GM23338 (cell line): Measurements from ENCODE around the gene ZNF8. TPM values are rescaled to one million over a fixed set of nuclear protein-coding genes. Genes with fewer than 3 reads are reported as not detected.

ENCODE experiments used
- ATAC-seq: fragments of 200-7000 bp; cut with Tn5 transposase; 3 replicates; pipeline ENCODE4 v1.9.1; 2020
- DNase-seq: peaks from one replicate; pipeline ENCODE4 v3.0.0-alpha.2; 2015; ENCODE audit warnings: low spot score
- H2AFZ ChIP-seq: fragments of 200-600 bp; sonication (generic); 2 replicates; pipeline ENCODE4 v1.8.0; 2016; ENCODE audit warnings: antibody characterized with exemption, mild to moderate bottlenecking, moderate library complexity
- H3F3A ChIP-seq: fragments of 200-600 bp; sonication (generic); replicated peaks from 2 replicates; pipeline ENCODE4 v1.8.0; 2017; ENCODE audit warnings: antibody characterized with exemption, mixed run types, low read depth
- H3K27ac ChIP-seq: fragments of 200-600 bp; sonication (generic); 2 replicates; pipeline ENCODE4 v1.6.1; 2016; ENCODE audit warnings: low read depth
- H3K27me3 ChIP-seq: fragments of 200-600 bp; sonication (generic); 2 replicates; pipeline ENCODE4 v1.8.0; 2016; ENCODE audit warnings: mild to moderate bottlenecking, mixed run types, moderate library complexity; ENCODE audit not compliant: insufficient read depth
- H3K36me3 ChIP-seq: fragments of 200-600 bp; sonication (generic); 2 replicates; pipeline ENCODE4 v1.8.0; 2016; ENCODE audit warnings: mild to moderate bottlenecking; ENCODE audit not compliant: insufficient read depth
- H3K4me1 ChIP-seq: fragments of 200-600 bp; sonication (generic); 2 replicates; pipeline ENCODE4 v1.8.0; 2016; ENCODE audit warnings: mild to moderate bottlenecking, moderate library complexity; ENCODE audit not compliant: insufficient read depth
- H3K4me2 ChIP-seq: fragments of 200-600 bp; sonication (generic); 2 replicates; pipeline ENCODE4 v1.7.1; 2017; ENCODE audit warnings: mixed run types
- H3K4me3 ChIP-seq: fragments of 200-600 bp; sonication (generic); 2 replicates; pipeline ENCODE4 v1.6.1; 2016; ENCODE audit warnings: mixed run types
- H3K79me2 ChIP-seq: fragments of 200-600 bp; sonication (generic); replicated peaks from 2 replicates; pipeline ENCODE4 v1.8.0; 2017; ENCODE audit warnings: mild to moderate bottlenecking; ENCODE audit not compliant: insufficient read depth
- H3K9me2 ChIP-seq: fragments of 200-600 bp; sonication (generic); 2 replicates; pipeline ENCODE4 v1.8.0; 2017; ENCODE audit not compliant: insufficient read depth
- H4K20me1 ChIP-seq: fragments of 200-600 bp; sonication (generic); replicated peaks from 2 replicates; pipeline ENCODE4 v1.8.0; 2017; ENCODE audit warnings: mild to moderate bottlenecking; ENCODE audit not compliant: insufficient read depth
- H3K27ac Mint-ChIP-seq: 2 replicates; pipeline ENCODE4 v1.8.0; 2020; ENCODE audit warnings: inconsistent platforms, mild to moderate bottlenecking, moderate library complexity, mixed read lengths
- H3K27me3 Mint-ChIP-seq: 3 replicates; pipeline ENCODE4 v1.8.0; 2022; ENCODE audit warnings: low read depth, mild to moderate bottlenecking, moderate library complexity, mixed read lengths, inconsistent platforms; ENCODE audit not compliant: insufficient read depth, poor library complexity
- H3K36me3 Mint-ChIP-seq: 3 replicates; pipeline ENCODE4 v1.8.0; 2021; ENCODE audit warnings: low read depth, mild to moderate bottlenecking, inconsistent platforms, moderate library complexity, mixed read lengths
- H3K4me1 Mint-ChIP-seq: 3 replicates; pipeline ENCODE4 v1.8.0; 2020; ENCODE audit warnings: mild to moderate bottlenecking, inconsistent platforms, mixed read lengths
- H3K4me3 Mint-ChIP-seq: 3 replicates; pipeline ENCODE4 v1.8.0; 2021; ENCODE audit warnings: moderate library complexity, mild to moderate bottlenecking, inconsistent platforms, mixed read lengths
- H3K9me3 Mint-ChIP-seq: 3 replicates; pipeline ENCODE4 v1.8.0; 2020; ENCODE audit warnings: moderate library complexity, mild to moderate bottlenecking, inconsistent platforms, mixed read lengths
- EZH2 ChIP-seq: fragments of 200-600 bp; sonication (generic); IDR thresholded peaks from one replicate; pipeline ENCODE4 v1.8.0; 2017; ENCODE audit warnings: antibody characterized with exemption, mild to moderate bottlenecking, low read depth; ENCODE audit not compliant: unreplicated experiment
- EZH2phosphoT487 ChIP-seq: fragments of 200-600 bp; sonication (generic); IDR thresholded peaks from one replicate; pipeline ENCODE4 v1.8.1; 2018; ENCODE audit warnings: antibody characterized with exemption; ENCODE audit not compliant: unreplicated experiment
- NANOG ChIP-seq: IDR thresholded peaks from 2 replicates; pipeline ENCODE4 v1.6.1; 2016; ENCODE audit warnings: antibody characterized with exemption, borderline replicate concordance
- POLR2AphosphoS5 ChIP-seq: IDR thresholded peaks from 2 replicates; pipeline ENCODE4 v1.6.1; 2016; ENCODE audit warnings: antibody characterized with exemption, low read depth
- STAT1 ChIP-seq: IDR thresholded peaks from one replicate; pipeline ENCODE4 v1.6.1; 2016; ENCODE audit warnings: antibody characterized with exemption; ENCODE audit not compliant: unreplicated experiment
- ZNF114 ChIP-seq: fragments of 250-450 bp; sonication (Bioruptor Pico); IDR thresholded peaks from 2 replicates; pipeline ENCODE4 v1.5.0; 2020; ENCODE audit warnings: mild to moderate bottlenecking, moderate library complexity
- ZNF331 ChIP-seq: fragments of 250-450 bp; sonication (Bioruptor Pico); IDR thresholded peaks from 2 replicates; pipeline ENCODE4 v1.5.0; 2020; ENCODE audit warnings: low read depth, mild to moderate bottlenecking, moderate library complexity
- polyA plus RNA-seq: library from polyadenylated mRNA; unstranded; fragments of >200 nt; fragmentation: Nextera tagmentation; extraction: Ambion mirVana; gene quantifications from 2 replicates; pipeline ENCODE4 v1.2.1, GENCODE V29; 2016
- total RNA-seq: library from RNA; depleted of rRNA; stranded (reverse); fragments of >200 nt; shearing (Covaris generic); gene quantifications from 2 replicates; pipeline ENCODE4 v1.2.3, GENCODE V29; 2014
- TF ChIP-seq, protein P1 (sequence below): IDR thresholded peaks from one replicate; pipeline ENCODE4 v1.6.1; 2018; ENCODE audit warnings: antibody characterized with exemption; ENCODE audit not compliant: unreplicated experiment

Gene ZNF8
- total and polyA plus RNA-seq, 2 experiments from 2014 or later: 4.3 to 30.3 TPM

DNA sequence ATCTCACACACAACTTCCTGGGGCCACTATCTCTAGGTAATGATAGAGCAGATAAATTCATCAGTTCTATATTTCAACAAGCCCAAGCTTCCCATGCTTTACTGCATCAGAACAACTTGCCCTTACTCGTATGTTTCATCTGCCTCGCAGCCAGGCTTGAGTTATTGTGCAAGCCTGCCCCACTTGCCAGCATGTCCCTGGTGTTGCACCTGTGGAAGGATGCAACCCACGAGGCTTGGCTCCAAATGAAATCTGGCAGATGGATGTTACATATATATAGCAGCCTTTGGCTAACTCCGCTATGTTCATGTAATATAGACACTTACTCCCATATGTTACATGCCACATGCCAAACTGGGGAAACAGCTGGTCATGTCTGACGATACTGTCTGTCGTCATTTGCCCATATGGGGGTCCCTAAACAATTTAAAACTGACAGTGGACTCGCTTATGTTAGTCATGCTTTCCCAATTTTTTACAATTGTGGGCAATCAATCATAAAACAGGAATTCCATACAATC, 32.6 kb downstream of the ZNF8 start (continued):
- TF ChIP-seq, protein P1, sequence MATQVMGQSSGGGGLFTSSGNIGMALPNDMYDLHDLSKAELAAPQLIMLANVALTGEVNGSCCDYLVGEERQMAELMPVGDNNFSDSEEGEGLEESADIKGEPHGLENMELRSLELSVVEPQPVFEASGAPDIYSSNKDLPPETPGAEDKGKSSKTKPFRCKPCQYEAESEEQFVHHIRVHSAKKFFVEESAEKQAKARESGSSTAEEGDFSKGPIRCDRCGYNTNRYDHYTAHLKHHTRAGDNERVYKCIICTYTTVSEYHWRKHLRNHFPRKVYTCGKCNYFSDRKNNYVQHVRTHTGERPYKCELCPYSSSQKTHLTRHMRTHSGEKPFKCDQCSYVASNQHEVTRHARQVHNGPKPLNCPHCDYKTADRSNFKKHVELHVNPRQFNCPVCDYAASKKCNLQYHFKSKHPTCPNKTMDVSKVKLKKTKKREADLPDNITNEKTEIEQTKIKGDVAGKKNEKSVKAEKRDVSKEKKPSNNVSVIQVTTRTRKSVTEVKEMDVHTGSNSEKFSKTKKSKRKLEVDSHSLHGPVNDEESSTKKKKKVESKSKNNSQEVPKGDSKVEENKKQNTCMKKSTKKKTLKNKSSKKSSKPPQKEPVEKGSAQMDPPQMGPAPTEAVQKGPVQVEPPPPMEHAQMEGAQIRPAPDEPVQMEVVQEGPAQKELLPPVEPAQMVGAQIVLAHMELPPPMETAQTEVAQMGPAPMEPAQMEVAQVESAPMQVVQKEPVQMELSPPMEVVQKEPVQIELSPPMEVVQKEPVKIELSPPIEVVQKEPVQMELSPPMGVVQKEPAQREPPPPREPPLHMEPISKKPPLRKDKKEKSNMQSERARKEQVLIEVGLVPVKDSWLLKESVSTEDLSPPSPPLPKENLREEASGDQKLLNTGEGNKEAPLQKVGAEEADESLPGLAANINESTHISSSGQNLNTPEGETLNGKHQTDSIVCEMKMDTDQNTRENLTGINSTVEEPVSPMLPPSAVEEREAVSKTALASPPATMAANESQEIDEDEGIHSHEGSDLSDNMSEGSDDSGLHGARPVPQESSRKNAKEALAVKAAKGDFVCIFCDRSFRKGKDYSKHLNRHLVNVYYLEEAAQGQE: no peak
- TF ChIP-seq EZH2: no peak
- no peak for TF ChIP-seq ZNF331 (CRISPR knock-in tag)
- TF ChIP-seq NANOG: no peak
- no peak for TF ChIP-seq STAT1
- TF ChIP-seq POLR2AphosphoS5: no peak

DNA sequence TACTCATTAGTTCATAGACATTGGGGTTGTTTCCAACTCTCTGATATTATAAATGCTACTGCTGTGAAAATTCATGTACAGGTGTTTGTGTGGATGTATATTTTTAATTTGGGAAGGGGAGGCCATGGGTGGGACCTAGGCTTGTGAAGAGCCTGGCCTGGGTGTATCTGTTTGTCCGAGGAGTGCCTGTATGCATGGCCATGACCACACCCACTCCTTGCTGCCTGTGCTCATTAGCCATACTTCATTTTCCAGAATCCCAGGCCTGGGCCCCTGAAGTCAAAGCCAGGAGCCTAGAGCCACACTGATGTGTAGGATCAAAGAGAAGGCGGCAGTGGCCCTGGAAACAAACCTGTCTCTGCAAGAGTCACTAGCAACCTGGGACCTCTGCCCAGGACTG, 36.8 kb downstream of the ZNF8 start:
- Histone ChIP-seq H3K36me3 (peaks cover 7% of the 10 kb centered on the region), H3K27ac (no peak overlapping the region), H3K9me2 (no peaks in the 10 kb centered on the region), H2AFZ (no peak overlapping the region), H3K79me2 (no peaks in the 10 kb centered on the region), H3K4me2 (no peak overlapping the region), H3K4me1 (no peaks in the 10 kb centered on the region), H3K27me3 (no peaks in the 10 kb centered on the region), H3F3A (no peaks in the 10 kb centered on the region), H3K4me3 (no peak overlapping the region), H4K20me1 (peaks cover 13% of the 10 kb centered on the region)
- no peak for DNase-seq
- no peak for ATAC-seq
- Mint-ChIP-seq H3K9me3 (no peaks in the 10 kb centered on the region), H3K4me1 (no peaks in the 10 kb centered on the region), H3K27me3 (peaks cover 4% of the 10 kb centered on the region), H3K4me3 (no peak overlapping the region), H3K36me3 (peaks cover 50% of the 10 kb centered on the region), H3K27ac (no peak overlapping the region)
- TF ChIP-seq ZNF114 (CRISPR knock-in tag) (no peak), NANOG (no peak), STAT1 (no peak), EZH2phosphoT487 (no peak), ZNF331 (CRISPR knock-in tag) (no peak)

DNA sequence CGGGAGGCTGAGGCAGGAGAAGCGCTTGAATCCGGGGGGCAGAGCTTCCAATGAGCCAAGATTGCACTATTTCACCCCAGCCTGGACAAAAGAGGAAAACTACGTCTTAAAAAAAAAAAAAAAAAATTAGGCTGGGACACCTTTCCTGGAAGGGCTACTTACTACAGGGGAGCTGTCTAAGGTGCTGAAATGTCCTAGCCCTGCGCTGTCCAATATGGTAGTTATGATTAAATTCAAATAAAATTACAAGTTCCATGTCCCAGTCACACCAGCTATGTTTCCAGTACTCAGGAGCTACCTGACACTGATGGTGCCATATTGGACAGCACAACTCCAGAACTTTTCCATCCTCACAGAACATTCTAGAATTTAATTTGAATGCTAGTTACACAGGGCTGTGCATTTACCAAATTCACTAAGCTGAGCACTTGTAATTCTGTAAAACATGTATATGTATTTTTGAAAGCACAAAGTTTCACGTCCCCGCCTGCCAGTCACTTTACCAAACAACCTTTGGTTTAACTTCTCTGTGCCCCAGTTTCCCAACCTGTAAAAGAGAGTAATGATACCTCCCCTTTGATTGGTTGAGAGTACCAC, 38.8 kb downstream of the ZNF8 start:
- TF ChIP-seq, protein P1: peak; percentile 79
- TF ChIP-seq STAT1: no peak
- H3K4me1 ChIP-seq: no peaks in the 10 kb centered on the region
- no peak overlapping the region for H3K4me2 ChIP-seq
- peaks cover 17% of the 10 kb centered on the region for H4K20me1 ChIP-seq
- H3F3A ChIP-seq: no peaks in the 10 kb centered on the region
- Mint-ChIP-seq H3K27ac (no peak overlapping the region), H3K9me3 (no peaks in the 10 kb centered on the region), H3K36me3 (peaks cover 34% of the 10 kb centered on the region), H3K27me3 (peaks cover 4% of the 10 kb centered on the region), H3K4me1 (no peaks in the 10 kb centered on the region), H3K4me3 (no peak overlapping the region)
- H3K4me3 ChIP-seq: no peak overlapping the region
- no peaks in the 10 kb centered on the region for H3K9me2 ChIP-seq
- peaks cover 7% of the 10 kb centered on the region; the same call in 1 of the 2 replicates for H3K36me3 ChIP-seq
- H3K27ac ChIP-seq: no peak overlapping the region
- H3K79me2 ChIP-seq: no peaks in the 10 kb centered on the region
- H3K27me3 ChIP-seq: no peaks in the 10 kb centered on the region
- ATAC-seq (peak; percentile 46; the same call in 2 of the 3 replicates), DNase-seq (peak; percentile 69)
- H2AFZ ChIP-seq: no peak overlapping the region
